ENCODE data around the gene ATP9A. TPM values are rescaled to one million over a fixed set of nuclear protein-coding genes. Genes with fewer than 3 reads are reported as not detected.
"Not testable (repeated sequence)": the region's sequence is repeated elsewhere in the genome, so short reads cannot be mapped to it uniquely, and the experiment has no call there.

Gene ATP9A
- total and polyA plus RNA-seq, 4 donors, result 2.4 to 16.7 (median 9.9) TPM

- Histone ChIP-seq H3K4me1 (ENCODE audit: control insufficient read depth in 4 of 4, insufficient read depth in 4 of 4, low read length in 3 of 4) (no peaks in the 10 kb centered on the region), H3K27me3 (ENCODE audit: control insufficient read depth in 4 of 4, insufficient read depth in 4 of 4, low read length in 3 of 4) (no peaks in the 10 kb centered on the region), H3K4me3 (ENCODE audit: low read depth in 1 of 3, low read length in 3 of 3) (no peak overlapping the region), H3K36me3 (ENCODE audit: control insufficient read depth in 4 of 4, insufficient read depth in 3 of 4, low read depth in 1 of 4, low read length in 3 of 4) (peaks cover 0 to 8% (median 2%) of the 10 kb centered on the region in 4 donors), H3K27ac (ENCODE audit: low read depth in 1 of 2, low read length in 2 of 2) (no peak overlapping the region), H3K9ac (ENCODE audit: low read depth in 1 of 2, low read length in 2 of 2) (no peak overlapping the region), H3K9me3 (ENCODE audit: control insufficient read depth in 4 of 4, low read length in 3 of 4) (no peaks in the 10 kb centered on the region)
- DNase-seq (ENCODE audit: low spot score), result no peak
- WGBS, result 86% methylated on average over 8 of the region's 8 CpGs
- TF ChIP-seq RAD21 (IDR thresholded peaks at IDR 0.05) (no peak), HNF4G (IDR thresholded peaks at IDR 0.05) (no peak), ZBTB33 (IDR thresholded peaks at IDR 0.05) (no peak), TAF1 (conservative IDR thresholded peaks at IDR 0.05) (no peak), GABPA (IDR thresholded peaks at IDR 0.05 in 1 of 2, conservative IDR thresholded peaks at IDR 0.05 in 1 of 2) (no peak), EGR1 (IDR thresholded peaks at IDR 0.05; ENCODE audit: low read depth in 2 of 2) (no peak), FOXA1 (IDR thresholded peaks at IDR 0.05) (no peak), SP1 (IDR thresholded peaks at IDR 0.05) (no peak)
- TF ChIP-seq, protein P1, sequence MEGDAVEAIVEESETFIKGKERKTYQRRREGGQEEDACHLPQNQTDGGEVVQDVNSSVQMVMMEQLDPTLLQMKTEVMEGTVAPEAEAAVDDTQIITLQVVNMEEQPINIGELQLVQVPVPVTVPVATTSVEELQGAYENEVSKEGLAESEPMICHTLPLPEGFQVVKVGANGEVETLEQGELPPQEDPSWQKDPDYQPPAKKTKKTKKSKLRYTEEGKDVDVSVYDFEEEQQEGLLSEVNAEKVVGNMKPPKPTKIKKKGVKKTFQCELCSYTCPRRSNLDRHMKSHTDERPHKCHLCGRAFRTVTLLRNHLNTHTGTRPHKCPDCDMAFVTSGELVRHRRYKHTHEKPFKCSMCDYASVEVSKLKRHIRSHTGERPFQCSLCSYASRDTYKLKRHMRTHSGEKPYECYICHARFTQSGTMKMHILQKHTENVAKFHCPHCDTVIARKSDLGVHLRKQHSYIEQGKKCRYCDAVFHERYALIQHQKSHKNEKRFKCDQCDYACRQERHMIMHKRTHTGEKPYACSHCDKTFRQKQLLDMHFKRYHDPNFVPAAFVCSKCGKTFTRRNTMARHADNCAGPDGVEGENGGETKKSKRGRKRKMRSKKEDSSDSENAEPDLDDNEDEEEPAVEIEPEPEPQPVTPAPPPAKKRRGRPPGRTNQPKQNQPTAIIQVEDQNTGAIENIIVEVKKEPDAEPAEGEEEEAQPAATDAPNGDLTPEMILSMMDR (IDR thresholded peaks at IDR 0.05; ENCODE audit: low read depth, low read length, missing input control), result no peak
- TF ChIP-seq, protein P2, sequence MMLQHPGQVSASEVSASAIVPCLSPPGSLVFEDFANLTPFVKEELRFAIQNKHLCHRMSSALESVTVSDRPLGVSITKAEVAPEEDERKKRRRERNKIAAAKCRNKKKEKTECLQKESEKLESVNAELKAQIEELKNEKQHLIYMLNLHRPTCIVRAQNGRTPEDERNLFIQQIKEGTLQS (IDR thresholded peaks at IDR 0.05), result no peak
- TF ChIP-seq, protein P3, sequence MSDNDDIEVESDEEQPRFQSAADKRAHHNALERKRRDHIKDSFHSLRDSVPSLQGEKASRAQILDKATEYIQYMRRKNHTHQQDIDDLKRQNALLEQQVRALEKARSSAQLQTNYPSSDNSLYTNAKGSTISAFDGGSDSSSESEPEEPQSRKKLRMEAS (IDR thresholded peaks at IDR 0.05), result no peak
Observed at GRCh38 chr20:51659491-51660050, 108.6 kb downstream of the ATP9A start.

- no peaks in the 10 kb centered on the region for H3K27me3 ChIP-seq (ENCODE audit: control insufficient read depth in 4 of 4, insufficient read depth in 4 of 4, low read length in 3 of 4)
- peaks cover 0 to 8% (median 2%) of the 10 kb centered on the region in 4 donors for H3K36me3 ChIP-seq (ENCODE audit: control insufficient read depth in 4 of 4, insufficient read depth in 3 of 4, low read depth in 1 of 4, low read length in 3 of 4)
- H3K4me3 ChIP-seq (ENCODE audit: low read depth in 1 of 3, low read length in 3 of 3), result no peak overlapping the region
- H3K4me1 ChIP-seq (ENCODE audit: control insufficient read depth in 4 of 4, insufficient read depth in 4 of 4, low read length in 3 of 4), result no peaks in the 10 kb centered on the region
- DNase-seq (ENCODE audit: low spot score), result no peak
- TF ChIP-seq RAD21 (IDR thresholded peaks at IDR 0.05) (no peak), ZBTB33 (IDR thresholded peaks at IDR 0.05) (no peak), SP1 (IDR thresholded peaks at IDR 0.05) (no peak), NR2F2 (IDR thresholded peaks at IDR 0.05) (no peak), RXRA (IDR thresholded peaks at IDR 0.05) (no peak), JUND (IDR thresholded peaks at IDR 0.05) (no peak), EGR1 (IDR thresholded peaks at IDR 0.05; ENCODE audit: low read depth in 2 of 2) (no peak), FOXA1 (IDR thresholded peaks at IDR 0.05) (no peak), FOXA2 (IDR thresholded peaks at IDR 0.05) (no peak)
- TF ChIP-seq, protein P1 (IDR thresholded peaks at IDR 0.05; ENCODE audit: low read depth, low read length, missing input control), result no peak
- TF ChIP-seq, protein P3 (IDR thresholded peaks at IDR 0.05), result no peak
- no peak overlapping the region for H3K27ac ChIP-seq (ENCODE audit: low read depth in 1 of 2, low read length in 2 of 2)
- no peaks in the 10 kb centered on the region for H3K9me3 ChIP-seq (ENCODE audit: control insufficient read depth in 4 of 4, low read length in 3 of 4)
- WGBS, result 96% methylated on average over 21 of the region's 21 CpGs
- no peak overlapping the region for H3K9ac ChIP-seq (ENCODE audit: low read depth in 1 of 2, low read length in 2 of 2)
Observed at GRCh38 chr20:51656726-51657260, 111.4 kb downstream of the ATP9A start.

- H3K27me3 ChIP-seq (ENCODE audit: control insufficient read depth in 4 of 4, insufficient read depth in 4 of 4, low read length in 3 of 4); H3K9me3 ChIP-seq (ENCODE audit: control insufficient read depth in 4 of 4, low read length in 3 of 4); DNase-seq (ENCODE audit: low spot score); H3K36me3 ChIP-seq (ENCODE audit: control insufficient read depth in 4 of 4, insufficient read depth in 3 of 4, low read depth in 1 of 4, low read length in 3 of 4); H3K4me1 ChIP-seq (ENCODE audit: control insufficient read depth in 4 of 4, insufficient read depth in 4 of 4, low read length in 3 of 4); H3K9ac ChIP-seq (ENCODE audit: low read depth in 1 of 2, low read length in 2 of 2); H3K27ac ChIP-seq (ENCODE audit: low read depth in 1 of 2, low read length in 2 of 2); H3K4me3 ChIP-seq (ENCODE audit: low read depth in 1 of 3, low read length in 3 of 3): not testable (repeated sequence)
- 95% methylated on average over 5 of the region's 5 CpGs for WGBS
Observed at GRCh38 chr20:51656089-51656488, 112.1 kb downstream of the ATP9A start.

All from liver (tissue), 9 donors.